LNCaP clone FGC (cell line): ENCODE measurements around the gene TMBIM1.

ENCODE experiments used
- DNase-seq: peaks from one replicate; pipeline ENCODE4 v3.0.0-alpha.2; 2011; ENCODE audit warnings: low read depth
- H3K4me3 ChIP-seq: 2 replicates; pipeline ENCODE4 v1.5.1; 2011; ENCODE audit warnings: mild to moderate bottlenecking, low read depth, low read length, control low read depth
- CTCF ChIP-seq: IDR thresholded peaks from 2 replicates; pipeline ENCODE4 v1.5.1; 2012; ENCODE audit warnings: mild to moderate bottlenecking; ENCODE audit not compliant: control insufficient read depth, insufficient read depth; ENCODE audit errors: extremely low read depth

TMBIM1 gene

DNA sequence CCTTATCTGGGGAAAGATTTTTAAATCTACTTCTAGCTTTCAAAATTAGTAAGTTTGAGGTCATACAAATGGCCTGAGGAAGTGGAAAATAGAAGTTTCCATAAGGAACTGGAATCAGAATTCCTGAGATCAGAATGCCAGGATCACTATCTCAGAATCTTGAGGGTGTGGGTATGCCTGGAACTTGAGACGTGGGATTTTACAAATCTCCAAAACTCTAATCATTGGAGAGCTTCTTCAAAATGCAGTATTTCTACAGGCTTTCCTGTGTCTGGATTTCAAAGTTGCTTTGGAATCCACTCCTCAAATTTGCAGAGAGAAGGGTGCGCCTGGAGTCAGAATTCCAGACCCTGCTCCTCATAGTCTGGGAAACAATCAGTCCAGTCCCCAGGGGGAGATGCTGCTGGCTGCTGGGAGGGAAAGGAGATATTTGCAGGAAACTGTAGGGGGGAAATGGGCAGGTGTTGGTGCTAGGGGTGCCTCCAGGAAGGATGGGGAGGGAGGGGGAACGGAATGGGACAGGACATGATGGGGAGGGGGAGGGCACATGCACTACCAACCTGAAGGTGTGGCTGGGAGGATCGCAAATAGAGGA lies 33.4 kb upstream of the TMBIM1 start:
- no peak overlapping the region for H3K4me3 ChIP-seq
- no peak for TF ChIP-seq CTCF
- DNase-seq, result no peak

DNA sequence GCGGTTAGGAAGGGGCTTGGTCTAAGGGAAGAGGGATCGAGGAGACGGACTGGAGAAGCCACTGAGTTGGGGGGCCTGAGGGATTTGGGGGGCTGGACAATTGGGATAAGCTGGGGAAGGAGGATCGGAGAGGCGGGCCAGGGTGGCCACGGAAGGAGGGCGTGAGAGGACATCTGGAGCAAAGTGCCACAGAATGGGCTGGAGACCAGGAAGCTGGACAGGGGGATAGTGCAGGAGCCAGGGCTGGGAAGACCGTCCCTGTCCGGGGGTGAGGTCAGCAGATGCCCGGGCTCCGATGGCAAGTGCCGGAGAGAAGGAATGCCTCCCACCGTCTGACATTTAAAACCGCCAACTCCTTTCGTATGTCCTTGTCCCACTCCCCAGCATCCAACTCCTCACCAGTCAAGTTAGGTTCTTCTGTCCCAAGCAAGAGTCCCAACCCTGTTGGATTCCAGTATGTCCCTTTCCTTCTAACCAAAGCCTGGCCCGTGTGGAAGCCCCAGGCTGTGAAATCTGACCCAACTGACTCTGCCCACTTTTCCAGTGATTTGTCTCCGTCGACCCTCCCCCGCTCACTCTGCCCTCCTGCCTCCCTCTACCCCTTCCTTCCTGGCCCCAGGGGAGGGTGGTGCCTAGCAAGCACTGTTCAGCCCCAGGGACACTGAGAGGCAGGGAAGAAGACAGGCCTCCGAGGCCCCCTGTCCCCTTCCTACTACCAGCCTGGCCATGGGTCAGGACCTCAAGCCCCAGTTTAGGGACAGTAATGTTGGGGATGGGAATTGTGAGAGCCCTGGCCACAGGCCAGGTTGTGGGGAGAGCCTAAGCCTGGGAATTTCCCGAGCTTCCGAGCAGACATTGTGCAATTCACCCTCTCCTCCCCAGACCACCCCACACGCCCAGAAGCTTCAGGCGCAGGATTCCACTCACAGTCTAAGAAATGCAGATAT lies 31.5 kb upstream of the TMBIM1 start:
- TF ChIP-seq CTCF, result no peak
- no peak for DNase-seq
- H3K4me3 ChIP-seq, result peak overlapping the region; percentile 78

DNA sequence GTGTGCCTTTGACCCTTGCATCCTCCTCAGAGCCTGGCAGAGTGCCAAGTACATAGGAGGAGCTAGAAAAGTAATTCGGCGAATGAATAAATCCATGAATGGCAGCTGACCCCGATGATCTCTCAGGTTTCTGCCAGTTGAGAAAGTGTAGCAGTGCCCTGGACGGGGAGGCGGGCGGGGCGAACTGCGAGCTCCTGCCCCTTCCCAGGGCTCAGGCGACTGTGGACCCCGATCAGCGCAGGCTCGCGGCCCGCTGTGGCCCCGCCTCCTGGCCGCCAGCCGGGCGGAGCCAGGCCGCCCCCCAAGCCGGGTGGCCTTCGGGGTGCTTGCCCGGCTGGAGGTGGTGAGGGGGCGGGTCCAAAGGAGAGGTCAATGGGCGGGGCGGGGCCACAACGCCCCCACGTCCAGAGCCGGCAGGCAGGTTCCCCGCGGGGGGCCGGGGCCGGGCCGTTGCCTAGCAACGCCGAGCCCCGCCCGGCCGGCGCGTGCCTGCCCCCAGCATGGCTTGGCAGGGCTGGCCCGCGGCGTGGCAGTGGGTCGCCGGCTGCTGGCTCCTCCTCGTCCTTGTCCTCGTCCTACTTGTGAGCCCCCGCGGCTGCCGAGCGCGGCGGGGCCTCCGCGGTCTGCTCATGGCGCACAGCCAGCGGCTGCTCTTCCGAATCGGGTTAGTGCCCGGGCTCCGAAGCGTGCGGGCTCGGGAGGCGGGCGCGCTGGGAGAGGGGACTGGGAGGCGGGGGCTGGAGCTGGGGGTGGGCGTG lies 30.6 kb upstream of the TMBIM1 start:
- DNase-seq, result peak; percentile 89
- no peak for TF ChIP-seq CTCF

DNA sequence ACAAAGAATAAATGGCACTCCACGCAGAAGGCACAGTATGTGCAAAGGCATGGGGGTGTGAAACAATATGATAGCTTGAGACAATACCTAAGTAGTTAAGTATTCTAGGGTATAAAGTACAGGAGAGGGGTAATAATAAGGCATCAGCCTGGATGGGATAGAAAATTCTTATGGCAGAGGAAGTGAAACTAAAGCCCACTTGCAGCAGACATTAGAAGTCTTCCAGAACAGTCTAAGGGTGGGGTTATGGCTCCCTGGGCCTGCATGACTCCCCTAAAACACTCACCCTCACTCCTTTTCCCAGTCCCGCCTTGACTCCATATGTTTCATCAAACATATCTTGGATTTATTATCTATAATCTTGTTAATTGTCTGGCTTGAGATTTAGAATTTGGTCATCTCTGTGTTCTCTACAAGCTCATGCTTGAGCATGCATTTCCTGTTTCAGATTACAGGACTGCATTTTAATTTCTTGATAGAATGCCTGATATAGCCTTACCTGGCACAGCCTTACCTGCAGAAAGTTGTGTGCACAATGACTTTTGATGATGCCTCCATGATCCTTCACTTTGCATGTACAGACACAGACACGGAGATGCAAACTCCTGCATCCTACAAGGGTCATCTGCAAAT lies 28.5 kb upstream of the TMBIM1 start:
- DNase-seq, result no peak
- H3K4me3 ChIP-seq, result no peak overlapping the region

More for the DNA sequence above, 30.6 kb upstream of the TMBIM1 start:
- peak overlapping the region; percentile 78 for H3K4me3 ChIP-seq

DNA sequence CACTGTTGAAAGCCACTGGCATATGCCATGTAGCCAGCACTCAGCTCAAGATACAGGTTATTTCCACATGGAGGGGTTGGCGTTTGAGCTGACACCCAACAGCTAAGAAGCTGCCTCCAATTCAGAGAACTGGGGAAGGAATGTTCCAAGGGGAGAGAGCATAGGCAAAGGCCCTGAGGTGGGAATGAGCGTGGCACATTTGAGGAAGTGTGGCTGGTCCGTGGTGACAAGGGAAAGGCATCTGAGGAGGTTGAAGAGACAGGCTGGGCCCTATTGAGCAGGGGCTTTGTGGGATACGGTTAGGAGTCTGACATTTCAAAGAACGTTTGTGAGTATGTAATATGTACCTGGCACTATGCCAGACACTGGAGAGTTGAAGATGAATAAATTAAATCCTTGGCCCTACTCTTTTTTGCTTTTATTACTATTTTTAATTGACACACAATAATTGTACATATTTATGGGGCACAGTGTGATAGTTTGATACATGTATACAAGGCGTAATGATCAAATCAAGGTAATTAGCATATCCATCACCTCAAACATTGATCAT lies 27.6 kb upstream of the TMBIM1 start:
- DNase-seq, result no peak
- no peak for TF ChIP-seq CTCF
- H3K4me3 ChIP-seq, result no peak overlapping the region

More for the DNA sequence above, 28.5 kb upstream of the TMBIM1 start:
- no peak for TF ChIP-seq CTCF

DNA sequence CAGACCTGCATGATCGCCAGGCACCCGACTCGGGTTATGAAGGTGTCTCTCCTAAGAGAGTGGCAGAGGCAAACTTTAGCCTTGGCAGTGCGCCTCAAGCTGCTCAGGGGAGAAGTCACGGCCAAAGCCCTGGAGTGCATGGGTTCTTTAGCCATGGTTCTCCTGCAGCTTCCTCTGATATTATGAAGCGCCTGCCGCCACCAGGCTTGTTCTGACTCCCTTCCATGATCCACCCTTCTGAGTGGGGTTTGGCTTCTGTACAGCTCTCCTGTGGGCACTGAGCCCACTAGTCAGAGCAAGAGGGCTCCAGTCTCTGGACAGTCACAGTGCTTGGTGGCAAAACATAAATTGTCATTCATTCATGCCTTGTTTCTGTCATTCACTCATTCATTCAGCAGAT lies 25.9 kb upstream of the TMBIM1 start:
- DNase-seq, result no peak
- no peak for TF ChIP-seq CTCF
- H3K4me3 ChIP-seq, result no peak overlapping the region
